PC-3 (cell line): ENCODE data around the gene MYB. TPM values are rescaled to one million over a fixed set of nuclear protein-coding genes. Genes with fewer than 3 reads are reported as not detected.

Experiments used
- ATAC-seq: fragments of 200-7000 bp; cut with Tn5 transposase; 2 replicates; pipeline ENCODE4 v1.9.1; 2020; ENCODE audit warnings: mild to moderate bottlenecking, moderate library complexity
- Bru-seq: library from RNA; stranded (reverse); fragments of 400-500 nt; gene quantifications from one replicate; lab custom pipeline; 2021; lab: Mats Ljungman, UMichigan
- BruChase-seq, 2 experiments: library from RNA; stranded (reverse); fragments of 400-500 nt; gene quantifications; one replicate each; lab custom pipeline; 2021; lab: Mats Ljungman, UMichigan
- BruUV-seq: library from RNA; stranded (reverse); fragments of 400-500 nt; replicated peaks from 2 replicates; lab custom pipeline; 2021; lab: Mats Ljungman, UMichigan
- CTCF ChIA-PET: fragments of 300-600 bp; sonication (Branson Sonifier 250); formaldehyde crosslinking; loops from one replicate; lab custom pipeline; 2022; ENCODE audit warnings: antibody characterized with exemption; lab: Charles Lee
- POLR2A ChIA-PET: fragments of 300-600 bp; sonication (Branson Sonifier 250); formaldehyde crosslinking; loops from one replicate; lab custom pipeline; 2022; ENCODE audit warnings: antibody characterized with exemption; ENCODE audit not compliant: unreplicated experiment; lab: Charles Lee
- DNase-seq: peaks from one replicate; pipeline ENCODE4 v3.0.0-alpha.2; 2015
- H2AFZ ChIP-seq: fragments of 300-600 bp; sonication (generic); 2 replicates; pipeline ENCODE4 v1.6.0; 2016; ENCODE audit warnings: antibody characterized with exemption, low read length
- H3F3A ChIP-seq: fragments of 300-600 bp; sonication (generic); one replicate; pipeline ENCODE4 v1.6.0; 2017; ENCODE audit warnings: antibody characterized with exemption, low read length, control low read depth, mild to moderate bottlenecking; ENCODE audit not compliant: unreplicated experiment
- H3K27ac ChIP-seq: fragments of 300-600 bp; sonication (generic); 2 replicates; pipeline ENCODE4 v1.5.1; 2016; ENCODE audit warnings: mild to moderate bottlenecking, low read length
- H3K27me3 ChIP-seq: fragments of 300-600 bp; sonication (generic); 2 replicates; pipeline ENCODE4 v1.6.1; 2016; ENCODE audit warnings: low read length, mixed read lengths
- H3K36me3 ChIP-seq: fragments of 300-600 bp; sonication (generic); 2 replicates; pipeline ENCODE4 v1.6.1; 2016; ENCODE audit warnings: low read depth, mixed run types, low read length, mixed read lengths
- H3K4me1 ChIP-seq: fragments of 300-600 bp; sonication (generic); 2 replicates; pipeline ENCODE4 v1.5.1; 2016; ENCODE audit warnings: low read length; ENCODE audit not compliant: insufficient read depth
- H3K4me2 ChIP-seq: fragments of 300-600 bp; sonication (generic); 2 replicates; pipeline ENCODE4 v1.6.0; 2016; ENCODE audit warnings: low read length
- H3K4me3 ChIP-seq: fragments of 300-600 bp; sonication (generic); 2 replicates; pipeline ENCODE4 v1.5.1; 2016; ENCODE audit warnings: mild to moderate bottlenecking, low read length, mixed read lengths
- H3K79me2 ChIP-seq: fragments of 300-600 bp; sonication (generic); 2 replicates; pipeline ENCODE4 v1.6.1; 2017; ENCODE audit warnings: low read length, mixed read lengths
- H3K9ac ChIP-seq: fragments of 300-600 bp; sonication (generic); 2 replicates; pipeline ENCODE4 v1.6.0; 2016; ENCODE audit warnings: mild to moderate bottlenecking, low read length
- H3K9me2 ChIP-seq: fragments of 300-600 bp; sonication (generic); replicated peaks from 2 replicates; pipeline ENCODE4 v1.6.1; 2016; ENCODE audit warnings: mixed run types, low read length, mixed read lengths
- H3K9me3 ChIP-seq: fragments of 300-600 bp; sonication (generic); 2 replicates; pipeline ENCODE4 v1.6.1; 2016; ENCODE audit warnings: low read length, mixed read lengths
- H4K20me1 ChIP-seq: fragments of 300-600 bp; sonication (generic); 2 replicates; pipeline ENCODE4 v1.6.1; 2016; ENCODE audit warnings: low read length, mixed read lengths
- CTCF ChIP-seq: fragments of 300-600 bp; sonication (generic); conservative IDR thresholded peaks from 2 replicates; pipeline ENCODE4 v1.5.1; 2017; ENCODE audit warnings: antibody characterized with exemption, low read depth, mild to moderate bottlenecking, low read length
- EZH2 ChIP-seq: fragments of 300-600 bp; sonication (generic); IDR thresholded peaks from one replicate; pipeline ENCODE4 v1.6.1; 2017; ENCODE audit warnings: antibody characterized with exemption, mild to moderate bottlenecking, low read length; ENCODE audit not compliant: unreplicated experiment
- EZH2phosphoT487 ChIP-seq: fragments of 300-600 bp; sonication (generic); IDR thresholded peaks from 2 replicates; pipeline ENCODE4 v1.6.1; 2018; ENCODE audit warnings: mild to moderate bottlenecking, antibody characterized with exemption, low read length, borderline replicate concordance
- intact Hi-C: fragments of 100-400 bp; cut with micrococcal nuclease; formaldehyde crosslinking; loops from 2 replicates; pipeline ENCODE4 v1.9.0; 2023
- long read RNA-seq: library from polyadenylated mRNA; unstranded; transcript quantifications from one replicate; pipeline ENCODE4 v2.0.0, GENCODE V29; 2021; ENCODE audit not compliant: unreplicated experiment
- total RNA-seq: library from RNA; depleted of rRNA; stranded (reverse); fragments of >200 nt; gene quantifications from 2 replicates; pipeline ENCODE4 v1.2.3, GENCODE V29; 2014; rRNA removed

Gene MYB
- 1.4 and 4.4 TPM in 2 replicates for total RNA-seq
- Bru-seq, nascent RNA = percentile 31 among the genes with signal in this experiment
- BruChase-seq, experiment 1, labeled RNA remaining after a 6-hour chase = percentile 28 among the genes with signal in this experiment
- percentile 30 among the genes with signal in this experiment for BruChase-seq, experiment 2, labeled RNA remaining after a 2-hour chase
- long read RNA-seq, partial matches to known transcripts = 1 of 2 reads
- long read RNA-seq, other reads (novel, unspliced or antisense) = 0 of 2 reads

- Histone ChIP-seq H4K20me1 (no peaks in the 10 kb centered on the region), H3K9me3 (no peaks in the 10 kb centered on the region), H3F3A (no peaks in the 10 kb centered on the region), H3K27ac (no peak within 1 kb of the TSS), H3K27me3 (no peaks in the 10 kb centered on the region), H2AFZ (peak within 1 kb of the TSS; percentile 91), H3K9ac (peak within 1 kb of the TSS; percentile 58), H3K4me1 (no peaks in the 10 kb centered on the region), H3K4me3 (peak within 1 kb of the TSS; percentile 78), H3K36me3 (no peaks in the 10 kb centered on the region), H3K9me2 (no peaks in the 10 kb centered on the region), H3K79me2 (no peaks in the 10 kb centered on the region), H3K4me2 (peak within 1 kb of the TSS; percentile 93)
- ATAC-seq = peak; percentile 45
- TF ChIP-seq CTCF = no peak
- TF ChIP-seq EZH2 = no peak
- TF ChIP-seq EZH2phosphoT487 = no peak
- no TSS peak for BruUV-seq
- ChIA-PET CTCF (interaction anchor here (0.5 to 1.0 kb wide), 3 partner anchors 33 to 181 kb away, joined by 3 to 4 read pairs (median 3); no protein-coding TSS in a partner anchor), POLR2A (no interaction called here)
- intact Hi-C loops = loop anchor here (5.0 kb wide), 1 partner anchor 77 kb away; no protein-coding TSS in a partner anchor
- peak; percentile 75 for DNase-seq
Measured at GRCh38 chr6:135180542-135181332, at the start of gene MYB. MYB (plus strand) TSS chr6:135181308; CDS start chr6:135181514, 206 bp downstream.

GRCh38 chr6:135132776-135133175, 48.3 kb upstream of the MYB start:
- POLR2A ChIA-PET = no interaction called here
- CTCF ChIA-PET = no interaction called here

More at GRCh38 chr6:135132776-135133175, 48.3 kb upstream of the MYB start:
- Histone ChIP-seq H3K4me1 (no peaks in the 10 kb centered on the region), H3K27me3 (no peaks in the 10 kb centered on the region; the same call in 1 of the 2 replicates), H3K79me2 (no peaks in the 10 kb centered on the region), H3K4me3 (no peak overlapping the region), H3K9me3 (no peaks in the 10 kb centered on the region), H3F3A (no peaks in the 10 kb centered on the region), H2AFZ (no peak overlapping the region), H4K20me1 (no peaks in the 10 kb centered on the region), H3K9me2 (no peaks in the 10 kb centered on the region), H3K27ac (no peak overlapping the region), H3K36me3 (no peaks in the 10 kb centered on the region), H3K9ac (no peak overlapping the region), H3K4me2 (no peak overlapping the region)
- no TSS peak for BruUV-seq
- TF ChIP-seq EZH2phosphoT487 (no peak), CTCF (no peak), EZH2 (no peak)
- ATAC-seq = no peak
- intact Hi-C loops = no loop called here
- DNase-seq = no peak
